Measurements from ENCODE around the gene APOC3.

The APOC3 gene

DNA sequence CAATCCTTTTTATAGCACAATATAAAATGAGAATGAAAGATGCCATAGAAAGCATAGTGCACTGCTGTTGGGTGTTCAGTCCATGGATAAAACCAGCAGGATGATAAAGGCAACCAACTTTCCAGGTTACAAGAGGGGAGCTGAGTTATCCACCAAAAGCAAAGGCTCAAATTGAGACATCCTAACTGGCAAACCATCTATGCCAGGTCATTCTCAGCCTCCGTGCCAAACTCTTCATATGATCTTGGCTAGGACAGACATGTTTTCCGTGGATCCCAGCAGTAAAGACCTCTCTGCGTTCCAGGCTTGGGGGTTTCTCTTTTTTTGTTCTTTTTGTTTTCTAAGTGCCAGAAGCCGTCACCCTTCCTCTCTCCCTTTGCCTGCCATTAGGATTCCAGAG is 15.0 kb downstream of the APOC3 start:
- no peaks in the 10 kb centered on the region for H3K27me3 Mint-ChIP-seq
- H3K36me3 Mint-ChIP-seq = peaks cover 50% of the 10 kb centered on the region
- H3K4me1 Mint-ChIP-seq = no peaks in the 10 kb centered on the region
- no peak overlapping the region for H3K4me3 Mint-ChIP-seq
- ATAC-seq = no peak
- H3K27ac Mint-ChIP-seq = no peak overlapping the region
- no peaks in the 10 kb centered on the region for H3K9me3 Mint-ChIP-seq

DNA sequence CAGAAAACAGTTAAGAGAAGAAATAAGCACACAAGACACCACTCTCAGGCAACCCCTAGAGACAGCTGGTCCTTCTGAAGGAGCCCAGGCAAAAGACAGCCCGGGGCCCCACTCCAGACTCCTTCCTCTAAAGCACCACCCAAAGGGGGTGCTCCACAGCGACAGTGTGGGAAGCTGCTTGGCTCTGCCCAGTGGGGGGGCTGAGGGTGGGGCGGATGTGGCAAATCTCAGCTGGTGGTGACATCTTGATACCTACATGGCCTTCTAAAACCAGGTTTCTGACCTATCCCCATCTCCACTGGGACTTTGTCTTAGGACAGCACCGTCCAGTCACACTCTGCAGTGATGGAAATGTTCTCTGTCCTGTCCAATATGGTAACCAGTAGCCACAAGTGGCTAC is 17.9 kb downstream of the APOC3 start:
- Mint-ChIP-seq H3K36me3 (peaks cover 60% of the 10 kb centered on the region), H3K4me1 (peaks cover 23% of the 10 kb centered on the region), H3K27ac (no peak overlapping the region), H3K9me3 (no peaks in the 10 kb centered on the region), H3K4me3 (no peak overlapping the region), H3K27me3 (no peaks in the 10 kb centered on the region)
- ATAC-seq = no peak

- no peak for ATAC-seq
- Mint-ChIP-seq H3K4me1 (peaks cover 37% of the 10 kb centered on the region), H3K36me3 (peaks cover 51% of the 10 kb centered on the region), H3K4me3 (no peak overlapping the region), H3K27ac (no peak overlapping the region), H3K9me3 (no peaks in the 10 kb centered on the region), H3K27me3 (no peaks in the 10 kb centered on the region)
Measured at GRCh38 chr11:116849060-116849459, 19.4 kb downstream of the APOC3 start.

GRCh38 chr11:116849486-116849885 is 19.8 kb downstream of the APOC3 start:
- no peak overlapping the region for H3K4me3 Mint-ChIP-seq
- peaks cover 50% of the 10 kb centered on the region for H3K36me3 Mint-ChIP-seq
- H3K9me3 Mint-ChIP-seq = no peaks in the 10 kb centered on the region
- peaks cover 41% of the 10 kb centered on the region for H3K4me1 Mint-ChIP-seq
- H3K27ac Mint-ChIP-seq = no peak overlapping the region
- H3K27me3 Mint-ChIP-seq = no peaks in the 10 kb centered on the region
- ATAC-seq = no peak

DNA sequence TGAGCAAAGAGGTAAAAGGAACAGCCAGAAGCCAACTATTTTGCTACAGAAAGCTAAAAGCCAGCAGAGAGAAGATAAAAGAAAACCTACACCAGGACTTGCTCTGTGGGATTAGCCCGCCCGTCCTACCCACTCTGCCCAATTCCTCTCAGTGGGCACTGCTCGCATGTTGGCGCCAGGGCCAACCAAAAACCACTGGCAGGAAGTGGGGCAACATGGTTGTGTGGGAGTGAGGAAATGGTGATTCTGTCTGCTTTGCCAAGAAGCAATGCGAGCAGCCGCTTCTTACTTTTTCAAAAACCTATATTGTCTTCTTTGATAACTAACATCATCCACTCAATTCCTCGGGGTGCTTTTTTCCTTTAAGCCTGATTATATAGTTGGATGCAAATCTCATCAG is 21.9 kb downstream of the APOC3 start:
- H3K4me1 Mint-ChIP-seq = peaks cover 49% of the 10 kb centered on the region
- peaks cover 48% of the 10 kb centered on the region for H3K36me3 Mint-ChIP-seq
- H3K4me3 Mint-ChIP-seq = no peak overlapping the region
- H3K27me3 Mint-ChIP-seq = no peaks in the 10 kb centered on the region
- peak overlapping the region; percentile 74 for H3K27ac Mint-ChIP-seq
- H3K9me3 Mint-ChIP-seq = no peaks in the 10 kb centered on the region
- ATAC-seq = peak; percentile 50

DNA sequence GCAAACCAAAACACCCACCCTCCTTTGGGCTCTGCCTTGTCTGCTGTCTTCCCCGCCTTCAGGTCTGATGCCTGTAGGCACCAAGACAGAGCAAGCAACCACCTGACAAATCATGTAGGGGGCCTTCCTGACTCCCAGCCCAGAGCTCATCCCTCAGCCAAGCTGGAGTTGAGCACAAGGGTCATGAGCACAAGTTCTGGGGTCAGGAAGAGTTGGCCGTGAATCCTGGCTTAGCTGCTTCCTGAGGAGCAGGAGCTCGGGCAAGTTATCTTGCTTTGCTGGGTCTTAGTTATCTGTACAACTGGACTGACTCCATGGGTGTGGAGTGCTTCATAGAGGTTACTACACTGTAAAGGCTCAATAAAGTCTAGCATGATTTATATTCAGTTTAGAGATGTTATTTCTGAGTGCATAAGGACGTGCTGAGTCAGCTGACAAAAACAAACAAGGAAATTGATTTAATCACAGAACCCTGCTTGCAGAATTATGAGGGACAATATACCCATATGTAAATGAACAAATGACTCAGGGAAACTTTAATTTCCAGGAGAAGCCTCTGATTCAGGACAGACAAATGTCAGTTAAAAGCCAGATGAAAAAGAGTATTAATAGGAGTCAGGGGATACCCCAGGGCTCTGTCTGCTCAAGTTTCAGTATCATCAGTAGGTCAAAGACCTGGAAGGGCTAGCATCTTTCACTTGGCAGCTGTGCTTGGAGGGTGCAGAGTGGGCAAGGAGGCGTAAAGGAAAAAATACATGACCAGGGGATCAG is 22.7 kb downstream of the APOC3 start:
- H3K9me3 Mint-ChIP-seq = no peaks in the 10 kb centered on the region
- peak overlapping the region; percentile 32 for H3K4me3 Mint-ChIP-seq
- peak; percentile 53 for ATAC-seq
- H3K27me3 Mint-ChIP-seq = no peaks in the 10 kb centered on the region
- H3K4me1 Mint-ChIP-seq = peaks cover 49% of the 10 kb centered on the region
- H3K27ac Mint-ChIP-seq = peak overlapping the region; percentile 74
- H3K36me3 Mint-ChIP-seq = peaks cover 48% of the 10 kb centered on the region

DNA sequence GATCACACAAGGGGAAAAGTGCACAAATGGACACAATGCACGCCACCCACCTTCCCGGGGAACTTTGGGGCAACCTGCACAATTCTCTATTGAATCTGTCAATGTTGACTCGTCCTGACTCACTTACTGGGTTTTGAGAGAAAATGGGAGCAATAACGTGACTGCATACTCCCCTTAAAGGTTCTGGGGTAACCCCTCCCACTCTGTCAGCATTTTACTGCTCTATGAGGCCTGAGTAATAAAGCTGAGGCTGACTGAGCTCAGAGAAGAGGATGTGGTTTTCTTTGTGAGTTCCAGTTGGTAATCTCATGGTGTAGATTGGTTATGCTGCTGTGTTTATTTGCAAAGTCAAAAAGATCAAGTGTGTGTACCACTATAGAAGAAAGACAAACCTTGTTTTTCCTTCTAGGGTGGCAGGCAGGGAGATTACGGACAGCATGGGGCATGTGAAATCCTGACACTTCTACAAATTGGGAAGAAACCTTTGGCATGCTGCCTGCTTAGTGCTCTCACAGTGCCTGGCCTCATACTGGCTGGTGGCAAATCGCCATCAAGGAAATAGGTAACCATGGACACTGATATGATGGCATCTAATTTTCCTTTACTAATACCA is 23.9 kb downstream of the APOC3 start:
- ATAC-seq = peak; percentile 99
- Mint-ChIP-seq H3K4me1 (peaks cover 49% of the 10 kb centered on the region), H3K27ac (peak overlapping the region; percentile 74), H3K4me3 (peak overlapping the region; percentile 0), H3K27me3 (no peaks in the 10 kb centered on the region), H3K36me3 (peaks cover 58% of the 10 kb centered on the region), H3K9me3 (no peaks in the 10 kb centered on the region)

GRCh38 chr11:116855413-116855812 is 25.7 kb downstream of the APOC3 start:
- H3K27me3 Mint-ChIP-seq = no peaks in the 10 kb centered on the region
- H3K9me3 Mint-ChIP-seq = no peaks in the 10 kb centered on the region
- no peak for ATAC-seq
- H3K27ac Mint-ChIP-seq = no peak overlapping the region
- H3K4me3 Mint-ChIP-seq = no peak overlapping the region
- peaks cover 57% of the 10 kb centered on the region for H3K36me3 Mint-ChIP-seq
- peaks cover 45% of the 10 kb centered on the region for H3K4me1 Mint-ChIP-seq

- Mint-ChIP-seq H3K27ac (no peak overlapping the region), H3K4me3 (no peak overlapping the region), H3K9me3 (no peaks in the 10 kb centered on the region), H3K27me3 (no peaks in the 10 kb centered on the region), H3K4me1 (peaks cover 38% of the 10 kb centered on the region), H3K36me3 (peaks cover 66% of the 10 kb centered on the region)
- no peak for ATAC-seq
Measured at GRCh38 chr11:116856423-116856822, 26.7 kb downstream of the APOC3 start.

DNA sequence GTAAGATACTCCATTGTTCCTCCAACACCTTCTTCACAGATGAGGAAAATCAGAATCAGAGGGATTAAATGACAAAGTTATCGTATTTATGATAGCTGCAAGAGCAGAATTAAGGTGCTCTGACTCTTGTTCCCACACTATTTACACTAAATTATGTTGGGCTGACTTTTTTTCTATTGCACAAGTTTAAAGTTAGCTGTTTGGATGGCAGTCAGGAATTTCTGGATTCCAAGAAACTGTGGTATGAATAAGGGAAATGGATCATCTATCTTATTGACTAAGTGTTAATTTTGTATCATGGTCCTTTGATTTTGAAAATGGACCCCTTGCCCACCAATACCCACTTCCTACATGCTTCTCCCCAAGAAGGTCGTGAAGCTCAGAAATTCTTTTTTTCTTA is 27.6 kb downstream of the APOC3 start:
- no peaks in the 10 kb centered on the region for H3K9me3 Mint-ChIP-seq
- no peaks in the 10 kb centered on the region for H3K27me3 Mint-ChIP-seq
- H3K27ac Mint-ChIP-seq = no peak overlapping the region
- no peak for ATAC-seq
- H3K4me1 Mint-ChIP-seq = peaks cover 29% of the 10 kb centered on the region
- peaks cover 75% of the 10 kb centered on the region for H3K36me3 Mint-ChIP-seq
- H3K4me3 Mint-ChIP-seq = no peak overlapping the region

DNA sequence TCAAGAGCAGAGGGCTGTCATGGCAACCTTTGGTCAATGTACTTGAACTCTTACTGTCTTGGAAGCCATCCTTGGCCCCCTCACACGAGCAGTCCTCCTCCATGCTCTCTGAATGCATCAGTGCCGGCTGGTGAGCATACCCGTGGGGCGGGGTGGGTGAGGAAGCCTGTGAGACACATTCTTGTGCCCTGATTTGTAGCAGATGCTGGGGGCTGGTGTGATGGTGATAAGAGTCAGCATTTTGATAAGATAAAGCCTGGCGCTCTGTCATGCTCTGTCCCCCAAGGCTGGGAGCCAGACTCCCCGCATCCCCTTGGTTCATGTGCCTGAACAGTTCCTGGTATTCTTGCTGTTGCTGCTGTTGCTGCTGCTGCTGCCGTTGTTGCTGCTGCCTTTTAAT is 28.2 kb downstream of the APOC3 start:
- Mint-ChIP-seq H3K36me3 (peaks cover 72% of the 10 kb centered on the region), H3K4me1 (peaks cover 23% of the 10 kb centered on the region), H3K27me3 (no peaks in the 10 kb centered on the region), H3K4me3 (no peak overlapping the region), H3K27ac (no peak overlapping the region), H3K9me3 (no peaks in the 10 kb centered on the region)
- ATAC-seq = no peak

DNA sequence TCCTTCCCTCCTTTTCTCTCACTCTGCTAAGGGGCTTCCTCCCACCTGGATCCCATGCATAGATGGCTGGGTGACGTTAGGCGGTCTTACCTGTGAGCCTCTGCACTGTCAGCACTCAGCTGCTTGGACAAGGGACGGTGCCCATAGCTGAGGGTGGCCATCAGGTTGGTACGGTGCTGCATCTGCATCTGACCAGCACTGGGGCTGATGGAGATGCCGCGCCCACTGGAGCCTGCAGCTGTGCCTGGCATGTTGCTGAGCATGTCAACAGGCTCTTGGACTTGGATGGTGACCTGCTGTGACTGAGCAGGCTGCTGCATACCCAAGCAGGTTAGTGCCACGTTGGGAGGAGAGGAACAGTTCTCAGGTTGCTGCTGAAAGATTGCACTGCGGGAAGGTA is 29.5 kb downstream of the APOC3 start:
- peaks cover 80% of the 10 kb centered on the region for H3K36me3 Mint-ChIP-seq
- H3K27me3 Mint-ChIP-seq = no peaks in the 10 kb centered on the region
- no peak for ATAC-seq
- no peaks in the 10 kb centered on the region for H3K9me3 Mint-ChIP-seq
- no peak overlapping the region for H3K4me3 Mint-ChIP-seq
- H3K4me1 Mint-ChIP-seq = peaks cover 11% of the 10 kb centered on the region
- H3K27ac Mint-ChIP-seq = no peak overlapping the region

- peaks cover 3% of the 10 kb centered on the region for H3K4me1 Mint-ChIP-seq
- H3K27me3 Mint-ChIP-seq = no peaks in the 10 kb centered on the region
- no peak overlapping the region for H3K27ac Mint-ChIP-seq
- H3K9me3 Mint-ChIP-seq = no peaks in the 10 kb centered on the region
- H3K36me3 Mint-ChIP-seq = peaks cover 82% of the 10 kb centered on the region
- ATAC-seq = no peak
- no peak overlapping the region for H3K4me3 Mint-ChIP-seq
Measured at GRCh38 chr11:116860303-116860702, 30.6 kb downstream of the APOC3 start.

GRCh38 chr11:116861539-116861938 is 31.8 kb downstream of the APOC3 start:
- no peaks in the 10 kb centered on the region for H3K4me1 Mint-ChIP-seq
- H3K4me3 Mint-ChIP-seq = no peak overlapping the region
- H3K27ac Mint-ChIP-seq = no peak overlapping the region
- peaks cover 84% of the 10 kb centered on the region for H3K36me3 Mint-ChIP-seq
- H3K27me3 Mint-ChIP-seq = no peaks in the 10 kb centered on the region
- no peaks in the 10 kb centered on the region for H3K9me3 Mint-ChIP-seq
- ATAC-seq = no peak

DNA sequence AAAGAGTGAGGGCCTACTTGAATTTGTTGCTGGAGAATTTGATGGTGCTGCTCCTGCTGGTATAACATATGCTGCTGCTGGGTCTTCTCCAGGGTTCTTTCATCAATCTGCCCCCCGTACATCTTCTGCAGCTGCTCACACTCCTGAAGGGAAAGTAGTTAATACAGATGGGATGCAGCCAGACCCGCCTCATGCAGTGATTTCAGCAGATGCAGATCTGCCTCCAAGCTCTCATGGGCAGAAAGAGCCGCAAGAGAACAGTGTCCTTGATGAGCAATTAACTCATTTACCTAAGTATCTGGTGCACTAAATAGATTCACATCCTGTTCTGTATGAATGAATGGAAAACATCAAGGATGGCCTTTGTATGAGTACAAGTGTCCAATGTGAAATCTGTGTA is 32.5 kb downstream of the APOC3 start:
- Mint-ChIP-seq H3K27me3 (no peaks in the 10 kb centered on the region), H3K9me3 (no peaks in the 10 kb centered on the region), H3K36me3 (peaks cover 84% of the 10 kb centered on the region), H3K4me3 (no peak overlapping the region), H3K27ac (no peak overlapping the region), H3K4me1 (no peaks in the 10 kb centered on the region)
- no peak for ATAC-seq

- ATAC-seq = no peak
- no peak overlapping the region for H3K4me3 Mint-ChIP-seq
- no peak overlapping the region for H3K27ac Mint-ChIP-seq
- H3K4me1 Mint-ChIP-seq = no peaks in the 10 kb centered on the region
- no peaks in the 10 kb centered on the region for H3K27me3 Mint-ChIP-seq
- peaks cover 84% of the 10 kb centered on the region for H3K36me3 Mint-ChIP-seq
- H3K9me3 Mint-ChIP-seq = no peaks in the 10 kb centered on the region
Measured at GRCh38 chr11:116862951-116863350, 33.2 kb downstream of the APOC3 start.

All from stimulated activated memory B cell treated with anti-CD40 and anti-IgM and Interleukin-4, amounts not matched to agents 10 μg/mL and 1 μg/mL and 100 μg/mL, for 72 hours (primary cell).